K562 (cell line): ENCODE data around the gene MTOR. TPM values are rescaled to one million over a fixed set of nuclear protein-coding genes. Genes with fewer than 3 reads are reported as not detected.

Experiments
- ATAC-seq: fragments of 200-7000 bp; cut with Tn5 transposase; 3 replicates; pipeline ENCODE4 v1.9.1; 2020; ENCODE audit warnings: moderate library complexity
- BruUV-seq: library from RNA; stranded (reverse); fragments of 400-500 nt; replicated peaks from 2 replicates; lab custom pipeline; 2021; lab: Mats Ljungman, UMichigan
- CTCF ChIA-PET: fragments of 300-600 bp; formaldehyde crosslinking; extraction: SDS; loops from one replicate; lab custom pipeline; 2021; ENCODE audit warnings: low intra/inter-chr PET ratio; lab: Yijun Ruan, JAX
- POLR2A ChIA-PET: fragments of 300-600, 350-650 bp; sonication (Branson Sonifier 250); formaldehyde crosslinking; extraction: SDS; loops from one replicate; lab custom pipeline; 2021; ENCODE audit warnings: antibody characterized with exemption, inconsistent platforms; lab: Yijun Ruan, JAX
- DNase-seq, 4 experiments: peaks; one replicate each; pipeline versions ENCODE4 v3.0.0 to v3.0.0-alpha.2; 2011 to 2018; ENCODE audit warnings: low spot score in 3 of 4, mixed read lengths in 3 of 4; ENCODE audit errors: extremely low read depth in 1 of 4
- FAIRE-seq: peaks from 2 replicates; lab custom pipeline; 2011; peaks lifted over from hg19 to GRCh38; lab: Jason Lieb, UNC
- H2AFZ ChIP-seq: 2 replicates; pipeline ENCODE4 v1.6.0; 2011; ENCODE audit warnings: low read depth, low read length, control low read depth, inconsistent platforms
- H3K27ac ChIP-seq: fragments of 200-600 bp; 3 replicates; pipeline ENCODE4 v1.8.0; 2011; ENCODE audit warnings: low read depth, mild to moderate bottlenecking, control low read depth, inconsistent platforms, low read length, moderate library complexity, mixed read lengths; ENCODE audit errors: extremely low read depth
- H3K27me3 ChIP-seq, 2 experiments: fragments of 300-600 bp in 1 of 2; 2 replicates in 1 of 2; 3 replicates in 1 of 2; pipeline versions ENCODE4 v1.6.0 to v1.8.0; 2011; ENCODE audit warnings: inconsistent platforms in 2 of 2, low read length in 2 of 2, mild to moderate bottlenecking in 1 of 2, mixed read lengths in 1 of 2, moderate library complexity in 1 of 2; ENCODE audit not compliant: control insufficient read depth in 2 of 2, insufficient read depth in 2 of 2
- H3K36me3 ChIP-seq: fragments of 300-600 bp; 3 replicates; pipeline ENCODE4 v1.8.0; 2011; ENCODE audit warnings: mild to moderate bottlenecking, low read length, inconsistent platforms; ENCODE audit not compliant: control insufficient read depth, insufficient read depth
- H3K4me1 ChIP-seq, 2 experiments: fragments of 200-600 bp in 1 of 2; replicated peaks in 1 of 2; 2 replicates in 1 of 2; 3 replicates in 1 of 2; pipeline versions ENCODE4 v1.5.1 to v1.8.0; 2011; ENCODE audit warnings: inconsistent platforms in 2 of 2, low read length in 2 of 2, mild to moderate bottlenecking in 1 of 2, mixed read lengths in 1 of 2, moderate library complexity in 1 of 2; ENCODE audit not compliant: control insufficient read depth in 2 of 2, insufficient read depth in 2 of 2
- H3K4me2 ChIP-seq: 2 replicates; pipeline ENCODE4 v1.6.1; 2011; ENCODE audit warnings: low read length, control low read depth, inconsistent platforms, mixed read lengths; ENCODE audit not compliant: insufficient read depth
- H3K4me3 ChIP-seq: fragments of 200-600 bp; sonication (generic), shearing (Covaris generic); 2 replicates; pipeline ENCODE4 v1.5.1; 2016; ENCODE audit warnings: control low read depth, inconsistent platforms
- H3K79me2 ChIP-seq: fragments of 200-600 bp; 3 replicates; pipeline ENCODE4 v1.8.0; 2011; ENCODE audit warnings: low read length, inconsistent platforms; ENCODE audit not compliant: control insufficient read depth, insufficient read depth
- H3K9ac ChIP-seq, 2 experiments: 2 replicates each; pipeline versions ENCODE4 v1.6.0 to v1.6.1; 2011; ENCODE audit warnings: low read depth in 2 of 2, low read length in 2 of 2, control low read depth in 1 of 2, inconsistent platforms in 1 of 2, mild to moderate bottlenecking in 1 of 2, mixed read lengths in 1 of 2; ENCODE audit not compliant: insufficient read depth in 1 of 2
- H3K9me1 ChIP-seq: one replicate; pipeline ENCODE4 v1.6.0; 2011; ENCODE audit warnings: inconsistent platforms, mild to moderate bottlenecking, low read length, moderate library complexity; ENCODE audit not compliant: control insufficient read depth, insufficient read depth
- H3K9me3 ChIP-seq: replicated peaks from 2 replicates; pipeline ENCODE4 v1.5.1; 2011; ENCODE audit warnings: low read depth, low read length, inconsistent platforms; ENCODE audit not compliant: control insufficient read depth, insufficient read depth
- H4K20me1 ChIP-seq: replicated peaks from 2 replicates; pipeline ENCODE4 v1.6.1; 2011; ENCODE audit warnings: low read length, inconsistent platforms, mixed read lengths; ENCODE audit not compliant: control insufficient read depth, insufficient read depth
- ADNP ChIP-seq: fragments of 200-800 bp; sonication (Bioruptor generic); IDR thresholded peaks from 2 replicates; pipeline ENCODE4 v1.6.1; 2016; ENCODE audit warnings: missing genetic modification characterization, missing compliant biosample characterization
- IFI16 ChIP-seq: fragments of 250-450 bp; sonication (Bioruptor Pico); IDR thresholded peaks from 2 replicates; pipeline ENCODE4 v2.1.2; 2022; ENCODE audit warnings: mild to moderate bottlenecking, inconsistent platforms
- NFIC ChIP-seq: fragments of 450-650 bp; IDR thresholded peaks from 2 replicates; pipeline ENCODE4 v1.6.1; 2017; ENCODE audit warnings: mild to moderate bottlenecking, inconsistent platforms
- PTRF ChIP-seq: fragments of 450-650 bp; IDR thresholded peaks from 2 replicates; pipeline ENCODE4 v1.6.1; 2016; ENCODE audit warnings: mild to moderate bottlenecking, missing genetic modification characterization, missing compliant biosample characterization
- ZNF121 ChIP-seq: sonication (generic); formaldehyde crosslinking; conservative IDR thresholded peaks from 2 replicates; pipeline ENCODE4 v1.8.0; 2022; ENCODE audit warnings: missing genetic modification reagents
- WGBS: fragments of 100-300 bp; shearing (Covaris generic); methylation state at CpG from one replicate; pipeline ENCODE4 v1.1.6; 2016; ENCODE audit warnings: low coverage, mixed read lengths; ENCODE audit not compliant: insufficient coverage; ENCODE audit errors: missing lambda C conversion rate; 5-methylcytosine and 5-hydroxymethylcytosine counted together
- in situ Hi-C: fragments of 300-500 bp; cut with MboI; formaldehyde crosslinking; loops from 4 replicates; pipeline ENCODE4 v1.15.0; 2018; ENCODE audit warnings: inconsistent platforms, mixed read lengths
- intact Hi-C: fragments of 100-400 bp; cut with micrococcal nuclease; formaldehyde crosslinking; loops from 2 replicates; pipeline ENCODE4 v1.14.2; 2022
- polyA plus RNA-seq, 8 experiments: library from polyadenylated mRNA; depleted of rRNA in 4 of 8; stranded (reverse) in 5 of 8; unstranded in 3 of 8; fragments of >200 nt; fragmentation: Nextera tagmentation in 2 of 8; fragmentation: Illumina TruSeq in 1 of 8; extraction: Ambion mirVana in 2 of 8; extraction: Trizol in 1 of 8; gene quantifications; 2 replicates each; pipeline versions ENCODE4 v1.2.1 to v1.2.3, GENCODE V29; 2011 to 2014; ENCODE audit warnings: inconsistent platforms in 1 of 8, missing spikeins in 1 of 8
- total RNA-seq, 7 experiments: library from RNA; depleted of rRNA in 6 of 7; stranded (reverse); fragments of >200 nt in 6 of 7; fragmentation: Illumina TruSeq in 2 of 7; extraction: Trizol in 2 of 7; gene quantifications; 2 replicates each; pipeline versions ENCODE4 v1.2.1 to v1.2.3, GENCODE V29; 2011 to 2021; ENCODE audit warnings: low replicate concordance in 1 of 7

The MTOR gene
- total and polyA plus RNA-seq, 9 of the 15 experiments (the other 6 are each of a cell fraction or from before 2014, with no cell fraction given): 11.4 to 71.4 (median 52.2) TPM

- Histone ChIP-seq H2AFZ (no peak overlapping the region), H3K27me3 (no peaks in the 10 kb centered on the region), H3K36me3 (peaks cover 82% of the 10 kb centered on the region), H3K4me1 (no peaks in the 10 kb centered on the region), H4K20me1 (peaks cover 6% of the 10 kb centered on the region; the same call in 1 of the 2 replicates), H3K79me2 (no peaks in the 10 kb centered on the region), H3K27ac (no peak overlapping the region), H3K9me1 (no peaks in the 10 kb centered on the region), H3K9me3 (no peaks in the 10 kb centered on the region), H3K4me2 (no peak overlapping the region), H3K9ac (no peak overlapping the region), H3K4me3 (no peak overlapping the region)
- FAIRE-seq: no peak
- TF ChIP-seq ZNF121 (CRISPR knock-in tag): 0 out of 2 replicates have a peak, but pooled peaks have one; percentile 19
- peak; percentile 9; the same call in 1 of the 2 replicates for TF ChIP-seq NFIC
- no peak for TF ChIP-seq IFI16 (CRISPR knock-in tag)
- 93% methylated on average over 3 of the region's 3 CpGs for WGBS
- intact Hi-C loops: no loop called here
- BruUV-seq: no TSS peak
- in situ Hi-C loops: no loop called here
- POLR2A ChIA-PET: interaction anchor here (1.0 to 2.8 kb wide), 4 partner anchors 9 to 25 kb away, joined by 3 to 8 read pairs (median 5); partner anchors contain the start of gene MTOR
- no peak for ATAC-seq
- DNase-seq: no peak
- CTCF ChIA-PET: no interaction called here
These were observed 17.1 kb downstream of the MTOR start for GRCh38 chr1:11245248-11245647.

DNA sequence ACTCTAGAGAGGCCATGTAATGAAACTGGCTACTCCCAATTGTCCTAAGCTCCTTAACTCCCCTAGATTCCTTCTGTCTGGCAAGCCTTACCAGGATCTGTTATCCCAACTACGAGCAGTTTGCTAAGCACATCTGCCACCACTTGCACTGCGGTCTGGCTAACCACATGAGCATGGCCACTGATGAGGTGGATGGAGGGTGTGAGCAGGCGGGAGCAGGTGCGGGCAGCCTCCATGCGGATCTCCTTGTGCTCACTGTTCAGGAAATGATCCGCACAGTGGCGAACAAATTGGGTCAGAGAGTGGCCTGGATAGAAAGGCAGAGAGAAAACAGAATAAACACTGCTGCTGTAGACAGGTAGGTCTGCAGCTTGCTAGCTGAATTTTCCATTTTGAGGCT lies 24.0 kb downstream of the MTOR start:
- Histone ChIP-seq H4K20me1 (peaks cover 6% of the 10 kb centered on the region; the same call in 1 of the 2 replicates), H3K9me3 (no peaks in the 10 kb centered on the region), H3K4me1 (no peaks in the 10 kb centered on the region), H2AFZ (no peak overlapping the region), H3K79me2 (no peaks in the 10 kb centered on the region), H3K36me3 (peaks cover 94% of the 10 kb centered on the region), H3K4me2 (no peak overlapping the region), H3K27ac (no peak overlapping the region), H3K9ac (0 out of 4 replicates have a peak overlapping the region, but pooled peaks of 1 of the 2 experiments have one; percentile 1)
- CTCF ChIA-PET: interaction anchor here (0.7 to 1.1 kb wide), 2 partner anchors 404 to 405 kb away, joined by 3 read pairs; no protein-coding TSS in a partner anchor
- ATAC-seq: no peak
- WGBS: 91% methylated on average over 7 of the region's 7 CpGs
- no TSS peak for BruUV-seq
- FAIRE-seq: no peak
- no peak for TF ChIP-seq PTRF
- TF ChIP-seq ADNP (tag): no peak
- TF ChIP-seq, all 486 proteins: peak for 0
- in situ Hi-C loops: no loop called here
- Histone ChIP-seq H3K27me3 (no peaks in the 10 kb centered on the region), H3K9me1 (no peaks in the 10 kb centered on the region), H3K4me3 (no peak overlapping the region)
- no peak for DNase-seq
- POLR2A ChIA-PET: interaction anchor here (1.0 to 1.3 kb wide), 3 partner anchors 14 to 34 kb away, joined by 3 to 4 read pairs (median 4); partner anchors contain the start of genes MTOR and UBIAD1
- intact Hi-C loops: no loop called here
